GM12875 (cell line): Measurements from ENCODE around the gene ANKS1B.

Source experiments
- H3K4me3 ChIP-seq: one replicate; pipeline ENCODE4 v1.5.1; 2011; ENCODE audit warnings: low read depth, low read length, control low read depth
- TF ChIP-seq, protein P1 (sequence below): IDR thresholded peaks from 2 replicates; pipeline ENCODE4 v1.5.1; 2011; ENCODE audit warnings: low read depth, mild to moderate bottlenecking, control low read depth, inconsistent platforms, low read length, moderate library complexity, borderline replicate concordance; ENCODE audit not compliant: insufficient read depth

ANKS1B gene

DNA sequence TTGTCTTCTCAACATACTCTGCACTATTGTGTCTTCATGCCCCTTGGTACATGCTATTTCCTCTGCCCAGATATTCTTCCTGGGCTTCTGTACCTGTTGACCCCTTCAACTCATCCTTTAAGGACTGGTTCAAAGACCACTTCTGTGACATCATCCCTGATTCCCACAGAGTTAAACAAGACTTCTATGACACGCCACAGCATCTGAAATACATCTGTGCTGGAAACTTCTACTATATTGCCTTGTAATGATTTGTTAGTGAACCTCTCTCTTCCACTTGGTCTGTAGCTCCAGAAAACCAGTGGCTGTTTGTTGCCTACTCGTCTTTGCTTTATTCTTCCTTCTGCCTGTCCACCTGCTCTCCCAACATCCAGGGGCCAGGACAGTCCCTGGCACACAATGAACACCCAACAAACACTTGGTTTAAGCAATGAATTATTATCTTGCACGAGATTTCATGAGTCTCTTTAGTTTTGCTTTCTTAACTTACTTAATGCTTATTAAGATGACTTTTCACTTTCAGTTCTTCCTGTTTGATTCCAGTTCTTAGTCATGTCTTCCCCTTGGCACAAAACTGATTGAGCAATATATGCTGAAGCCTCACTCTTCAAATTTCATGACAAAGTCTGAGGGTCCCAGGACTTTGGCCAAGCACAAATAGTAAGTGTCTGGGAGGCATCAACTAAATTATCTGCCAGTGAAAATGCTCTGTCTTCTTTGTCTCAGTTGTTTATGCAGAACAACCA lies 853.8 kb downstream of the ANKS1B start:
- no peak overlapping the region for H3K4me3 ChIP-seq
- TF ChIP-seq, protein P1, sequence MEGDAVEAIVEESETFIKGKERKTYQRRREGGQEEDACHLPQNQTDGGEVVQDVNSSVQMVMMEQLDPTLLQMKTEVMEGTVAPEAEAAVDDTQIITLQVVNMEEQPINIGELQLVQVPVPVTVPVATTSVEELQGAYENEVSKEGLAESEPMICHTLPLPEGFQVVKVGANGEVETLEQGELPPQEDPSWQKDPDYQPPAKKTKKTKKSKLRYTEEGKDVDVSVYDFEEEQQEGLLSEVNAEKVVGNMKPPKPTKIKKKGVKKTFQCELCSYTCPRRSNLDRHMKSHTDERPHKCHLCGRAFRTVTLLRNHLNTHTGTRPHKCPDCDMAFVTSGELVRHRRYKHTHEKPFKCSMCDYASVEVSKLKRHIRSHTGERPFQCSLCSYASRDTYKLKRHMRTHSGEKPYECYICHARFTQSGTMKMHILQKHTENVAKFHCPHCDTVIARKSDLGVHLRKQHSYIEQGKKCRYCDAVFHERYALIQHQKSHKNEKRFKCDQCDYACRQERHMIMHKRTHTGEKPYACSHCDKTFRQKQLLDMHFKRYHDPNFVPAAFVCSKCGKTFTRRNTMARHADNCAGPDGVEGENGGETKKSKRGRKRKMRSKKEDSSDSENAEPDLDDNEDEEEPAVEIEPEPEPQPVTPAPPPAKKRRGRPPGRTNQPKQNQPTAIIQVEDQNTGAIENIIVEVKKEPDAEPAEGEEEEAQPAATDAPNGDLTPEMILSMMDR, result no peak

DNA sequence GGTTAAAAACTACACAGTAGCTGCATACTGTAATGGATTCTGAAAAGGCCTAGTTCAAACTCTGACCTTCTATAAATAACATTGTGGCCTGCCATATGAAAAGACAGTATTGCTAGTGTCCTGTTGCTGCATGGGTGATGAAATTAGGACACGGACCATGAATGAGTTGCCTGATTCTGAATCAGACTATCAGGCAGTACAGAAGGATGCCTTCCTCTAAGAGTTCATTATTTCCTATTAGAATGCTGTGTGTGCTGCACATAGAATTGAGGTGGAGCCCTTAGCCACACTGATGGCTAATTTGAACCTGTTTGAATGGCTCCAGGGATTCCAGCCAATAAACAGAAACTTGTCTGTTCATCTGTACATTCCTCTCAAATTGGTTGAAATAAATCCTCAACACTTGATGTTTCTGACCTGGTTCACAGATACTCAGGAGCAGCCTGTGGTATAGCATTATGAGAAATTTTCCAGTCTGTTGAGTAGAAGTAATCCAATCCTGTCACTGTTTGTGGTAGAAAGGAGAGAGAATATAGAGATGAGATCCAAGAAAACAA lies 856.4 kb downstream of the ANKS1B start:
- H3K4me3 ChIP-seq, result no peak overlapping the region
- TF ChIP-seq, protein P1, result no peak

DNA sequence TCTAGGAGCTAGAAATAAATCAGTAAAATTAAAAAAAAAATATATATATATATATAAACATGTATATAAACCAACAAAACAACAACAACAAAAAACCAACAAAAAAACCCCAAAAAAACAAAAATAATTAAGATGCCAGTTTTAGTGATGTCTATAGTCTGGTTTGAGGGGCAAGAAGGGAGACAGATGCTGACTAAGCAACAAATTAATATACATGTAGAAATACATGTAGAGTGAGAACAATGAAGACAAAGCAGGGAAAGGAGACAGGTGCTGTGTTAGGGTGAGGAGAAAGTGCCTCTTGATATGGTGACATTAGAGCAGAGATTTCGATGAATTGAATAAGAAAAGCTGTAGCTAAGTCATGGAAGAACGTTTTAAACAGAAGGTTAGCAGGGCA lies 861.8 kb downstream of the ANKS1B start:
- TF ChIP-seq, protein P1, result no peak

DNA sequence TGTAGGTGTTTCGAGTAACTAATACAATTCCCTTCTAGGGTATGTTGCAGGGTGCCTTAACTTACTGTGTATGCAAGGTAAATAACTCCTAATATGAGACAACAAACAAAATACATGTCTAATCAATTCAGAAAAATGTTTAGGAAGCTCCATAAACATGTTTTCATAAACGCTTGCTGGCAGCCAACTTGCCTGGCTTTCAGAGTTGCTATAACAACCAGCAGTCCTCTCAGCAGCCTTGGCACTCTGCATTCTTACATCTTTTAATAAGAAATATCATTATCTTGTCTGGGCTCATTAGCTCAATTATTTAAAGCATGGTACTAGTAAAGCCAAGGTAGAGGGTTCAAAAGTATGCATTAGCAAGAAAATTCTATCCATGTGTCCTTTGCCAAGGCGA lies 862.2 kb downstream of the ANKS1B start:
- TF ChIP-seq, protein P1, result no peak
- H3K4me3 ChIP-seq, result no peak overlapping the region

More for the DNA sequence above, 861.8 kb downstream of the ANKS1B start:
- H3K4me3 ChIP-seq, result no peak overlapping the region

DNA sequence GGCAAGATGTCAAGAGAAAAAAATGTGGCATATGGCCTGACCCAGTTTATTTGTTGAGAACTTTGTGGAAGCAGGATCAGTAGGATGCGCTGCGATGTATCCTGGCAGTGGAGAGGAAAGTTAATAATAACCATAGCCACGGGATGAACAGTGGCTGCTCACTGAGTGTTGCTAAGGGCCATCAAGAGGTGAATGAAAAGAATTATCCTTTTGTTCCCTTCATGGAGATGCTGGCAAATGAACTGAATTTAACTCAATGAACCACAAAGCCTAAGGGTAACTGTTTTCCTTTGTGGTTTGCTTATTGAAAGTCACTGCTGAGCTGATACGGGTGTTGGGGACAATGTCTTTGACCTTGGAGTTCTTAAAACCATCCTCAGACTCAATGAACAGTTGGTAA lies 863.2 kb downstream of the ANKS1B start:
- no peak overlapping the region for H3K4me3 ChIP-seq
- TF ChIP-seq, protein P1, result no peak

DNA sequence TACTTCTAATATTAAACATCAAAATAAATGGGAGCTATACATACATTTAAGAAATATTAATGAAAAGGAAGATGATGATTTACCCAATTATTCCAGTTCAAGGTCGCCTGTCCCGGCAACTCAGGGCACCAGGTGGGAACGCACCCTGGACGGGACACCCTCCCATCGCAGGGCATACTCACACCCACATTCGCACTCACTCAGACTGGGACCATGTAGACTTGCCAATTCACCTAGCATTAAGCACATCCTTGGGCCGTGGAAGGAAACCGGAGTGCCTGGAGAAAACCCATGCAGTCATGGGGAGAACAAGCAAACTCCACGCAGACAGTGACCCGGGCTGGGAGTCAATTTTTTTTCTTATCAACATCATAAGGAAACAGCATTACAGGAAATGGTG lies 864.8 kb downstream of the ANKS1B start:
- TF ChIP-seq, protein P1, result no peak
- no peak overlapping the region for H3K4me3 ChIP-seq

DNA sequence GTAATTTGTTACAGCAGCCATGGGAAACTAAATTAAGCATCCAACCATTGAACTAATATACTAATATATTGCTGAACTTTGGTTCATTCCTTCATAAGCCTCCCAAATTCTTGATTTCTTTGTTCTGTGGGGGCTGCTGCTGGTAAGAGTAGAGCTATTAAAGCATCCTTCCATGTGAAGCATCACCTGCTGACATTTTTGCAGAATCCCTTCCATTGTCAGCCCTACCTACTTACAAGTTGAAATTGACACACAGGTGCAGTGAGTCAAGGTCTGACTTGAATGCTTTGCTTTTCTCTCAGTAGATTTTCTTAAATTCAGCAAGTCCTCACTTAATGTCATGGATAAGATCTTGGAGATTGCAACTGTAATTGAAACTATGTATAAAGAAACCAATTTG lies 865.3 kb downstream of the ANKS1B start:
- no peak overlapping the region for H3K4me3 ChIP-seq
- TF ChIP-seq, protein P1, result no peak
